ENCODE results near the gene SMYD4. TPM values are rescaled to one million over a fixed set of nuclear protein-coding genes. Genes with fewer than 3 reads are reported as not detected.
A peak's percentile ranks its signal among the peaks of the same experiment; 100 is the strongest.
"Not testable (repeated sequence)": the region's sequence is repeated elsewhere in the genome, so short reads cannot be mapped to it uniquely, and the experiment has no call there.

SMYD4 gene
- total and polyA plus RNA-seq, 5 donors from 2014 or later = 7.2 to 25.8 (median 12.5) TPM

DNA sequence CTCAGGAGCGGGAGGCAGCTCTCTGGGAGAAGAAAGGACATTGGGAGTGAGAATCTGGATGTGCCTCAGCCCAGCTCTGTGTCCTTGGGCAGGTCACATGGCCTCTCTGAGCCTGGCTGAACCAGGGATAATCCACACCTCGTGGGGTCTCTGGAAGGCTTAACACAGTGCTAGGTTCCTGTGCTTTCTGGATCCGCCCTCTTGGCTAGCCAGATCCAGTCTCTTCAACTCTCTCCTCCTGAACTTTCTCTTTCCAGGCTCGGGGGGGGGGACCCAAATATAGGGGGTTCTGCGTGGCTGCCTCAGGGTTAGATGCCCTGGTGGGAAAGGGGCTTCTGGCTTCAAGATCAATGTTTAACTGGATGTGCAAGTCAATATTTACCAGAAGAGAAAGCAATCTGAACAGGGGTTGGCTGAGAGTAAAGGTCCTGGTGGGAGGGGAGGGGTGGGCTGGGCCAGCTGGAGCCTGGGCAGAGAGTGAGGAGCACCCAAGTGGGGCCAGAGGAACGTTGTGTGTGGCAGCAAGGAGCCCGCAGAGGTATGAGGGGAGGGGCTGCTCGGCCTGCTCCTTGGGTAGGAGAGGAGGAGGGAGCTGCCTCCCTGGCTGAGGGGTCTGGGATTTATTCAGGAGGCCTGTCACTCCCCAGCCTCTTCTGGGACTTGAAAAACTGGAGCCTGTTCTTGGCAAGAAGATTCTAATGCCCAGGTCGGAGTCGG lies 87.2 kb downstream of the SMYD4 start, which contains the start of gene SERPINF2:
Gene SERPINF2, plus strand, starts transcription at position 501 of the 717 bp plus-strand sequence. CDS start 2,125 bp downstream, outside the sequence.
- peak within 1 kb of the TSS in 2 of 3 donors; percentile 55 to 56 for H3K27ac Mint-ChIP-seq

GRCh38 chr17:1741899-1742298 lies 87.8 kb downstream of the SMYD4 start:
- not testable (repeated sequence) for H3K27me3 Mint-ChIP-seq; H3K9me3 Mint-ChIP-seq; H3K4me3 Mint-ChIP-seq; ATAC-seq (ENCODE audit: low read depth in 2 of 2); H3K27me3 ChIP-seq (ENCODE audit: control insufficient read depth, insufficient read depth, low read length); DNase-seq; H3K36me3 Mint-ChIP-seq; H3K9me3 ChIP-seq (ENCODE audit: control insufficient read depth in 2 of 2, low read length in 2 of 2); H3K4me3 ChIP-seq (ENCODE audit: low read depth, low read length); H3K4me1 ChIP-seq (ENCODE audit: control insufficient read depth, insufficient read depth, low read length, poor library complexity, severe bottlenecking); H3K27ac ChIP-seq (ENCODE audit: insufficient read depth, low read length, poor library complexity, severe bottlenecking); H3K36me3 ChIP-seq (ENCODE audit: control insufficient read depth, insufficient read depth, low read length); H3K4me1 Mint-ChIP-seq
- peak overlapping the region in 1 of 3 donors; percentile 56 for H3K27ac Mint-ChIP-seq

More for the DNA sequence above, 87.2 kb downstream of the SMYD4 start, which contains the start of gene SERPINF2:
- H3K4me1 ChIP-seq (ENCODE audit: control insufficient read depth, insufficient read depth, low read length, poor library complexity, severe bottlenecking) = no peaks in the 10 kb centered on the region
- H3K9me3 ChIP-seq (ENCODE audit: control insufficient read depth in 2 of 2, low read length in 2 of 2) = no peaks in the 10 kb centered on the region
- ATAC-seq (ENCODE audit: low read depth in 2 of 2) = no peak
- H3K27ac ChIP-seq (ENCODE audit: insufficient read depth, low read length, poor library complexity, severe bottlenecking) = no peak within 1 kb of the TSS
- no peak within 1 kb of the TSS for H3K4me3 ChIP-seq (ENCODE audit: low read depth, low read length)
- Mint-ChIP-seq H3K4me3 (peak within 1 kb of the TSS in 1 of 4 donors; percentile 38), H3K27me3 (peaks cover 5% of the 10 kb centered on the region), H3K9me3 (no peaks in the 10 kb centered on the region), H3K4me1 (peaks cover 0 to 3% (median 0%) of the 10 kb centered on the region in 4 donors), H3K36me3 (no peaks in the 10 kb centered on the region)
- H3K27me3 ChIP-seq (ENCODE audit: control insufficient read depth, insufficient read depth, low read length) = no peaks in the 10 kb centered on the region
- DNase-seq = no peak
- peaks cover 3% of the 10 kb centered on the region for H3K36me3 ChIP-seq (ENCODE audit: control insufficient read depth, insufficient read depth, low read length)

DNA sequence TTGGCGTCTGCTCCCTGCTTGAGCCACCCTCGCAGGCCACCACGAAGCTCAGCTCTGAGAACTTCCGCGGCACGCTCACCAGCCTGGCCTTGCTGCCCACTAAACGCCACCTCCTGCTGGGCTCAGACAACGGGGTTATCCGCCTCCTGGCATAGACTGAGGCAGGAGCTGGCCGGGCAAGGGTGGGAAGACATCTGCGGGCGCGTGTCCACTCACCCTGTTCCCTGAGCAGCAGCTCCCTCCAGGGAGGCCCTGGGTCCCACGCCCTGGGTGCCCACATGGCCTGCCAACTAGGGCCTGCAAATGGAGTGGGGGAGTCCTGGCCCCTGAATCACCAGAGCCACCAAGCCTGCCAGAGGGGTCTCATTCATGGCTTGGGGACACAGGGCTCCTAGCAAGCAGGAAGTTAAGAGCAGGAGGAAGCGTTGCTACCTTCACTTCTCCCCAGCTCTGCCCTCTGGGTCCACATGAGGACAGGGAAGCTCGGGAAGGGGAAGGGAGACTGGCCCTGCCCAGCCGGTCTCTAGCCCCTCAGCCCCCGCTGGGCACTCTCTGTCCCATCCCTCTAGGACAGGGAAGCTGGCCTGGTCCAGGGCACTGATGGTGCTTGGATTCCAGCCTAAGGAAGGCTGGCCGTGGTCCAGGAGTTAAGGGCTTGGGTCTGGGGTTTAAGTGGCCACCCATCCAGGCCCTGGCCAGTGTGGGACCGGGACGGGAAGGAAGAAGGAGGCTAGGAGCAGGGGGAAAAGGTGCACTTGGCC lies 92.0 kb downstream of the SMYD4 start:
- H3K4me3 ChIP-seq (ENCODE audit: low read depth, low read length) = no peak overlapping the region
- H3K4me1 ChIP-seq (ENCODE audit: control insufficient read depth, insufficient read depth, low read length, poor library complexity, severe bottlenecking) = no peaks in the 10 kb centered on the region
- no peaks in the 10 kb centered on the region for H3K27me3 ChIP-seq (ENCODE audit: control insufficient read depth, insufficient read depth, low read length)
- ATAC-seq (ENCODE audit: low read depth in 2 of 2) (no peak), DNase-seq (no peak)
- H3K4me3 Mint-ChIP-seq = no peak overlapping the region
- peaks cover 9% of the 10 kb centered on the region for H3K36me3 Mint-ChIP-seq
- no peaks in the 10 kb centered on the region for H3K9me3 ChIP-seq (ENCODE audit: control insufficient read depth in 2 of 2, low read length in 2 of 2)
- H3K27ac Mint-ChIP-seq = peak overlapping the region in 1 of 3 donors; percentile 85
- no peaks in the 10 kb centered on the region for H3K27me3 Mint-ChIP-seq
- peaks cover 15% of the 10 kb centered on the region for H3K36me3 ChIP-seq (ENCODE audit: control insufficient read depth, insufficient read depth, low read length)
- H3K4me1 Mint-ChIP-seq = peaks cover 0 to 14% (median under 1%) of the 10 kb centered on the region in 4 donors
- no peak overlapping the region for H3K27ac ChIP-seq (ENCODE audit: insufficient read depth, low read length, poor library complexity, severe bottlenecking)
- H3K9me3 Mint-ChIP-seq = no peaks in the 10 kb centered on the region

- ATAC-seq (ENCODE audit: low read depth in 2 of 2) (no peak), DNase-seq (no peak)
- H3K27me3 ChIP-seq (ENCODE audit: control insufficient read depth, insufficient read depth, low read length) = no peaks in the 10 kb centered on the region
- H3K4me1 ChIP-seq (ENCODE audit: control insufficient read depth, insufficient read depth, low read length, poor library complexity, severe bottlenecking) = no peaks in the 10 kb centered on the region
- H3K4me1 Mint-ChIP-seq = peaks cover 0 to 14% (median under 1%) of the 10 kb centered on the region in 4 donors
- peak overlapping the region; percentile 14 for H3K27ac ChIP-seq (ENCODE audit: insufficient read depth, low read length, poor library complexity, severe bottlenecking)
- peaks cover 19% of the 10 kb centered on the region for H3K36me3 ChIP-seq (ENCODE audit: control insufficient read depth, insufficient read depth, low read length)
- H3K4me3 Mint-ChIP-seq = no peak overlapping the region
- H3K27ac Mint-ChIP-seq = peak overlapping the region in 2 of 3 donors; percentile 25 to 48
- no peaks in the 10 kb centered on the region for H3K27me3 Mint-ChIP-seq
- peaks cover 9% of the 10 kb centered on the region for H3K36me3 Mint-ChIP-seq
- no peak overlapping the region for H3K4me3 ChIP-seq (ENCODE audit: low read depth, low read length)
- H3K9me3 Mint-ChIP-seq = no peaks in the 10 kb centered on the region
- no peaks in the 10 kb centered on the region for H3K9me3 ChIP-seq (ENCODE audit: control insufficient read depth in 2 of 2, low read length in 2 of 2)
Observed at GRCh38 chr17:1736348-1737281, 93.1 kb downstream of the SMYD4 start.

- H3K27me3 ChIP-seq (ENCODE audit: control insufficient read depth, insufficient read depth, low read length) = no peaks in the 10 kb centered on the region
- DNase-seq (no peak), ATAC-seq (ENCODE audit: low read depth in 2 of 2) (no peak)
- no peak overlapping the region for H3K4me3 ChIP-seq (ENCODE audit: low read depth, low read length)
- H3K36me3 Mint-ChIP-seq = peaks cover 9% of the 10 kb centered on the region
- H3K4me1 ChIP-seq (ENCODE audit: control insufficient read depth, insufficient read depth, low read length, poor library complexity, severe bottlenecking) = no peaks in the 10 kb centered on the region
- H3K4me1 Mint-ChIP-seq = peaks cover 0 to 14% (median under 1%) of the 10 kb centered on the region in 4 donors
- H3K36me3 ChIP-seq (ENCODE audit: control insufficient read depth, insufficient read depth, low read length) = peaks cover 23% of the 10 kb centered on the region
- no peaks in the 10 kb centered on the region for H3K9me3 Mint-ChIP-seq
- no peaks in the 10 kb centered on the region for H3K27me3 Mint-ChIP-seq
- no peak overlapping the region for H3K4me3 Mint-ChIP-seq
- H3K9me3 ChIP-seq (ENCODE audit: control insufficient read depth in 2 of 2, low read length in 2 of 2) = no peaks in the 10 kb centered on the region
- H3K27ac ChIP-seq (ENCODE audit: insufficient read depth, low read length, poor library complexity, severe bottlenecking) = no peak overlapping the region
- H3K27ac Mint-ChIP-seq = no peak overlapping the region
Observed at GRCh38 chr17:1735834-1736347, 93.8 kb downstream of the SMYD4 start.

DNA sequence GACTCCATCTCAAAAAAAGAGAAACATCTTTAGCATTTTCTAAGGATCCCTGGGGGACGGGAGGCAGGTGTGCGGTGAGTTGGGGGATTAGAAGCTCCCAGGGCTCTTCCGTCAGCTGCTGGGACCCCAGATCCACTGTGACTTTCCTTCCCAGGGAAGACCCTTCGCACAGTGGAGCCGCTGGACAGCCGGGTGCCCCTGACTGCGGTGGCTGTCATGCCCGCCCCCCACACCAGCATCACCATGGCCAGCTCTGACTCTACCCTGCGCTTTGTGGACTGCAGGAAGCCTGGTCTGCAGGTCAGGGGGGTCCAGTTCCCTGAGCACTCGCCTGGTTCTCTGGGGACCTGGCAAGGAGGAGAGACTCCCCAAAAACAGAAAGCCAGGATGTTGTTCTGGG lies 94.3 kb downstream of the SMYD4 start:
- H3K4me3 ChIP-seq (ENCODE audit: low read depth, low read length) = no peak overlapping the region
- Mint-ChIP-seq H3K36me3 (peaks cover 9% of the 10 kb centered on the region), H3K4me3 (no peak overlapping the region), H3K4me1 (peaks cover 0 to 14% (median under 1%) of the 10 kb centered on the region in 4 donors), H3K27ac (no peak overlapping the region), H3K27me3 (no peaks in the 10 kb centered on the region), H3K9me3 (no peaks in the 10 kb centered on the region)
- H3K27ac ChIP-seq (ENCODE audit: insufficient read depth, low read length, poor library complexity, severe bottlenecking) = no peak overlapping the region
- DNase-seq (no peak), ATAC-seq (ENCODE audit: low read depth in 2 of 2) (no peak)
- H3K27me3 ChIP-seq (ENCODE audit: control insufficient read depth, insufficient read depth, low read length) = no peaks in the 10 kb centered on the region
- no peaks in the 10 kb centered on the region for H3K9me3 ChIP-seq (ENCODE audit: control insufficient read depth in 2 of 2, low read length in 2 of 2)
- peaks cover 25% of the 10 kb centered on the region for H3K36me3 ChIP-seq (ENCODE audit: control insufficient read depth, insufficient read depth, low read length)
- H3K4me1 ChIP-seq (ENCODE audit: control insufficient read depth, insufficient read depth, low read length, poor library complexity, severe bottlenecking) = no peaks in the 10 kb centered on the region

- Mint-ChIP-seq H3K9me3 (no peaks in the 10 kb centered on the region), H3K27ac (no peak overlapping the region)
- peaks cover 27% of the 10 kb centered on the region for H3K36me3 ChIP-seq (ENCODE audit: control insufficient read depth, insufficient read depth, low read length)
Observed at GRCh38 chr17:1733759-1734158, 95.9 kb downstream of the SMYD4 start.

More at GRCh38 chr17:1733759-1734158, 95.9 kb downstream of the SMYD4 start:
- H3K4me1 ChIP-seq (ENCODE audit: control insufficient read depth, insufficient read depth, low read length, poor library complexity, severe bottlenecking) = no peaks in the 10 kb centered on the region
- Mint-ChIP-seq H3K27me3 (no peaks in the 10 kb centered on the region), H3K36me3 (peaks cover 16% of the 10 kb centered on the region), H3K4me1 (peaks cover 0 to 22% (median 4%) of the 10 kb centered on the region in 4 donors), H3K4me3 (no peak overlapping the region)
- H3K27ac ChIP-seq (ENCODE audit: insufficient read depth, low read length, poor library complexity, severe bottlenecking) = no peak overlapping the region
- no peaks in the 10 kb centered on the region for H3K27me3 ChIP-seq (ENCODE audit: control insufficient read depth, insufficient read depth, low read length)
- no peaks in the 10 kb centered on the region for H3K9me3 ChIP-seq (ENCODE audit: control insufficient read depth in 2 of 2, low read length in 2 of 2)
- DNase-seq = no peak
- ATAC-seq (ENCODE audit: low read depth in 2 of 2) = no peak
- H3K4me3 ChIP-seq (ENCODE audit: low read depth, low read length) = no peak overlapping the region

Data from CD4-positive, CD25-positive, alpha-beta regulatory T cell (primary cell).